Gastrocnemius medialis (tissue), 4 donors: ENCODE data around the gene ROBO3. TPM values are rescaled to one million over a fixed set of nuclear protein-coding genes. Genes with fewer than 3 reads are reported as not detected.

ENCODE experiments used
- ATAC-seq, 2 donors: fragments of 150-250 bp; one replicate each; pipeline ENCODE4 v1.9.1; 2016
- DNase-seq, 2 donors: peaks; one replicate each; pipeline ENCODE4 v3.0.0-alpha.2; 2019
- H3K27ac ChIP-seq, 4 donors: fragments of 200-600 bp; sonication (generic); 1 replicate in 1 of 4; 2 replicates in 3 of 4; pipeline ENCODE4 v1.5.1; 2016 to 2018; ENCODE audit warnings: mild to moderate bottlenecking in 2 of 4, moderate library complexity in 1 of 4
- H3K27me3 ChIP-seq, 3 donors: fragments of 200-600 bp; sonication (generic) in 2 of 3; 1 replicate in 1 of 3; 2 replicates in 2 of 3; pipeline versions ENCODE4 v1.5.1 to v1.6.0; 2016 to 2019; ENCODE audit warnings: mild to moderate bottlenecking in 1 of 3, moderate library complexity in 1 of 3
- H3K36me3 ChIP-seq, 2 donors: fragments of 200-600 bp; sonication (generic) in 1 of 2; one replicate each; pipeline ENCODE4 v1.5.1; 2017 to 2018
- H3K4me1 ChIP-seq, 2 donors: fragments of 200-600 bp; sonication (generic) in 1 of 2; one replicate each; pipeline ENCODE4 v1.5.1; 2016 to 2017; ENCODE audit warnings: mild to moderate bottlenecking in 2 of 2
- H3K4me3 ChIP-seq, 4 donors: fragments of 200-600 bp; sonication (generic) in 3 of 4; 1 replicate in 1 of 4; 2 replicates in 3 of 4; pipeline ENCODE4 v1.5.1; 2016 to 2019; ENCODE audit warnings: mild to moderate bottlenecking in 2 of 4
- H3K9me3 ChIP-seq, 3 donors: fragments of 200-600 bp; sonication (generic) in 2 of 3; 1 replicate in 1 of 3; 2 replicates in 2 of 3; pipeline ENCODE4 v1.5.1; 2016 to 2019
- CTCF ChIP-seq, 5 experiments: fragments of 450-650 bp in 3 of 5; fragments of 200-600 bp in 2 of 5; sonication (generic) in 2 of 5; IDR thresholded peaks in 4 of 5; conservative IDR thresholded peaks in 1 of 5; 1 replicate in 4 of 5; 2 replicates in 1 of 5; pipeline ENCODE4 v1.5.1; 2016 to 2019; ENCODE audit warnings: antibody characterized with exemption in 5 of 5, mild to moderate bottlenecking in 3 of 5, moderate library complexity in 3 of 5
- POLR2A ChIP-seq, 2 donors: fragments of 450-650 bp; IDR thresholded peaks; one replicate each; pipeline ENCODE4 v1.6.1; 2017; ENCODE audit warnings: antibody characterized with exemption in 2 of 2, mild to moderate bottlenecking in 2 of 2, moderate library complexity in 2 of 2
- in situ Hi-C, 4 donors: fragments of 200-750 bp; cut with MboI; loops; one replicate each; pipeline versions ENCODE4 v1.15.0 to v1.8.0; 2017; ENCODE audit warnings: low sequenced_read_pairs in 4 of 4
- intact Hi-C: fragments of 100-400 bp; cut with DNase I; formaldehyde crosslinking; loops from one replicate; pipeline ENCODE4 v1.15.1; 2023; ENCODE audit warnings: low total_unique reads
- total RNA-seq, 4 donors: library from RNA; depleted of rRNA; stranded (reverse); fragments of >200 nt; gene quantifications; one replicate each; pipeline versions ENCODE4 v1.1.0 to v1.2.3, GENCODE V29; 2016

ROBO3 gene
- total RNA-seq, 4 donors from 2014 or later, result 0.35 to 3.7 (median 1.3) TPM

- Histone ChIP-seq H3K4me1 (peaks cover 10 to 21% of the 10 kb centered on the region in 2 donors), H3K4me3 (no peak overlapping the region), H3K27me3 (peaks cover 72 to 84% (median 74%) of the 10 kb centered on the region in 3 donors), H3K9me3 (no peaks in the 10 kb centered on the region), H3K36me3 (no peaks in the 10 kb centered on the region), H3K27ac (no peak overlapping the region)
- TF ChIP-seq POLR2A (IDR thresholded peaks at IDR 0.05), result no peak
- no peak for TF ChIP-seq CTCF (IDR thresholded peaks at IDR 0.05 in 4 of 5, conservative IDR thresholded peaks at IDR 0.05 in 1 of 5)
- DNase-seq (no peak), ATAC-seq (no peak)
- in situ Hi-C loops (no loop called here), intact Hi-C loops (no loop called here)
Measured at GRCh38 chr11:124869856-124870387, 4.7 kb downstream of the ROBO3 start.

- peaks cover 7 to 16% of the 10 kb centered on the region in 2 donors for H3K4me1 ChIP-seq
- TF ChIP-seq CTCF (IDR thresholded peaks at IDR 0.05 in 4 of 5, conservative IDR thresholded peaks at IDR 0.05 in 1 of 5) (no peak), POLR2A (IDR thresholded peaks at IDR 0.05) (no peak)
- intact Hi-C loops, result no loop called here
- in situ Hi-C loops, result no loop called here
- ATAC-seq (no peak), DNase-seq (no peak)
- no peak overlapping the region for H3K27ac ChIP-seq
- H3K27me3 ChIP-seq, result peaks cover 67 to 78% (median 69%) of the 10 kb centered on the region in 3 donors
- H3K36me3 ChIP-seq, result no peaks in the 10 kb centered on the region
- no peak overlapping the region for H3K4me3 ChIP-seq
- H3K9me3 ChIP-seq, result no peaks in the 10 kb centered on the region
Measured at GRCh38 chr11:124870430-124870829, 5.2 kb downstream of the ROBO3 start.

- DNase-seq, result no peak
- Histone ChIP-seq H3K27ac (no peak overlapping the region), H3K4me3 (no peak overlapping the region), H3K27me3 (peaks cover 50 to 60% (median 53%) of the 10 kb centered on the region in 3 donors), H3K4me1 (peaks cover 6 to 7% of the 10 kb centered on the region in 2 donors), H3K36me3 (no peaks in the 10 kb centered on the region), H3K9me3 (no peaks in the 10 kb centered on the region)
- in situ Hi-C loops (no loop called here), intact Hi-C loops (no loop called here)
- no peak for ATAC-seq
- TF ChIP-seq CTCF (IDR thresholded peaks at IDR 0.05 in 4 of 5, conservative IDR thresholded peaks at IDR 0.05 in 1 of 5) (no peak), POLR2A (IDR thresholded peaks at IDR 0.05) (no peak)
Measured at GRCh38 chr11:124872280-124872679, 7.0 kb downstream of the ROBO3 start.

- H3K27me3 ChIP-seq, result peaks cover 45 to 55% (median 53%) of the 10 kb centered on the region in 3 donors
- peaks cover 7 to 10% of the 10 kb centered on the region in 2 donors for H3K4me1 ChIP-seq
- intact Hi-C loops, result no loop called here
- ATAC-seq (no peak), DNase-seq (no peak)
- H3K36me3 ChIP-seq, result no peaks in the 10 kb centered on the region
- no peak overlapping the region for H3K4me3 ChIP-seq
- in situ Hi-C loops, result no loop called here
- H3K9me3 ChIP-seq, result no peaks in the 10 kb centered on the region
- no peak overlapping the region for H3K27ac ChIP-seq
- TF ChIP-seq CTCF (IDR thresholded peaks at IDR 0.05 in 4 of 5, conservative IDR thresholded peaks at IDR 0.05 in 1 of 5), result no peak
- no peak for TF ChIP-seq POLR2A (IDR thresholded peaks at IDR 0.05)
Measured at GRCh38 chr11:124872741-124873140, 7.5 kb downstream of the ROBO3 start.

GRCh38 chr11:124873951-124874350 lies 8.7 kb downstream of the ROBO3 start:
- no peaks in the 10 kb centered on the region for H3K9me3 ChIP-seq
- ATAC-seq, result no peak
- H3K27ac ChIP-seq, result no peak overlapping the region
- peaks cover 33 to 45% (median 43%) of the 10 kb centered on the region in 3 donors for H3K27me3 ChIP-seq
- intact Hi-C loops, result no loop called here
- TF ChIP-seq CTCF (IDR thresholded peaks at IDR 0.05 in 4 of 5, conservative IDR thresholded peaks at IDR 0.05 in 1 of 5) (no peak), POLR2A (IDR thresholded peaks at IDR 0.05) (no peak)
- no peak for DNase-seq
- H3K4me1 ChIP-seq, result peaks cover 3 to 13% of the 10 kb centered on the region in 2 donors
- in situ Hi-C loops, result no loop called here
- H3K36me3 ChIP-seq, result no peaks in the 10 kb centered on the region
- no peak overlapping the region for H3K4me3 ChIP-seq
